Measurements from ENCODE around the gene CGB2.
"Not testable (repeated sequence)": the region's sequence is repeated elsewhere in the genome, so short reads cannot be mapped to it uniquely, and the experiment has no call there.

- not testable (repeated sequence) for TF ChIP-seq POLR2A (IDR thresholded peaks at IDR 0.05; ENCODE audit: low read depth, low read length); CTCF (conservative IDR thresholded peaks at IDR 0.05; ENCODE audit: low read depth, low read length); RFX5 (IDR thresholded peaks at IDR 0.05; ENCODE audit: low read depth, low read length); ELK1 (IDR thresholded peaks at IDR 0.05; ENCODE audit: borderline replicate concordance, low read depth, low read length); RCOR1 (IDR thresholded peaks at IDR 0.05; ENCODE audit: insufficient replicate concordance, low read length); CEBPB (IDR thresholded peaks at IDR 0.05; ENCODE audit: low read depth, low read length); MAFK (IDR thresholded peaks at IDR 0.05; ENCODE audit: low read depth, low read length); RAD21 (IDR thresholded peaks at IDR 0.05; ENCODE audit: low read length); SMC3 (IDR thresholded peaks at IDR 0.05; ENCODE audit: low read depth, low read length); BHLHE40 (IDR thresholded peaks at IDR 0.05; ENCODE audit: low read depth, low read length); NFE2L2 (IDR thresholded peaks at IDR 0.05; ENCODE audit: low read depth, low read length)
- TF ChIP-seq, protein P1, sequence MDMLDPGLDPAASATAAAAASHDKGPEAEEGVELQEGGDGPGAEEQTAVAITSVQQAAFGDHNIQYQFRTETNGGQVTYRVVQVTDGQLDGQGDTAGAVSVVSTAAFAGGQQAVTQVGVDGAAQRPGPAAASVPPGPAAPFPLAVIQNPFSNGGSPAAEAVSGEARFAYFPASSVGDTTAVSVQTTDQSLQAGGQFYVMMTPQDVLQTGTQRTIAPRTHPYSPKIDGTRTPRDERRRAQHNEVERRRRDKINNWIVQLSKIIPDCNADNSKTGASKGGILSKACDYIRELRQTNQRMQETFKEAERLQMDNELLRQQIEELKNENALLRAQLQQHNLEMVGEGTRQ (IDR thresholded peaks at IDR 0.05; ENCODE audit: low read depth, low read length), result not testable (repeated sequence)
These were observed 6.1 kb upstream of the CGB2 start for GRCh38 chr19:49025599-49025998.

Data from IMR-90 (cell line).